NCI-H187 (cell line): Measurements from ENCODE around the gene USP2.

Source experiments
- DNase-seq, 2 experiments: peaks; one replicate each; lab custom pipeline; 2025; lab: John Stamatoyannopoulos, UW

USP2 gene

DNA sequence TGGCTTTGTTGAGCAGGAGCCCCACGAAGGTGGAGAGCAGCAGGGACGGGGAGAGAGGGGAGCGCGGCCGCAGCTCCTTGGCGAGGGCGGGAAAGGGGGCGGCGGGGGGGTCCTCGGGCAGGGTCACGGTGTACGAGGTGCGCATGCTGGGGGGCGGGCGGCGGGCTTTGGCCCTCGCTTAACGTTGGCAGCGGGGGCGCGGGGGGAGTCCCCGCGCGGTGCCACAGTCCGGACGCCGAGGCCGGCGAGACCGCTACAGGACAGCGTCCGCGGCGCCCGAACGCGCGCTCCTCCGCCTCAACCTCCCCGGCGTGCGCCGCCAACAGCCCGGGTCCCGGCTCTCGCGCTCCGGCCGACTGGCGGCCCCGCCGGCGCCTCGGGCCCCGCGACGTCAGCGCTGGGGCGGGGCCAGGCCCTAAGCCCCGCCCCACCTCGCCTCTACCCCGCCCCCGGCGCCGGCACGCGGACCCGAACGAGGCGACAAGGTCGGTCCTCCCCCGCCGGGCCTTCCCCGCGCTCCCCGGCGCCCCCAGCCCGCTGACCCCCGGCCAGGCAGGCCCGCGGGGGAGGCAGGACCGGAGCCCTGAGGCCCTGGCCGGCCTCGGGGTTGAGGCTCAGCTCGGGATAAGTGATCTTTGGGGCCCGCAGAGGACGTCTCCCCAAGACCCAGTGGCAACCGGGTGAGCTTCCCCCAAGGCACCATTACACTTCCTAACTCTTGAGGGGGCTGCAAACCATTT, 17.5 kb downstream of the USP2 start:
- DNase-seq, result no peak

DNA sequence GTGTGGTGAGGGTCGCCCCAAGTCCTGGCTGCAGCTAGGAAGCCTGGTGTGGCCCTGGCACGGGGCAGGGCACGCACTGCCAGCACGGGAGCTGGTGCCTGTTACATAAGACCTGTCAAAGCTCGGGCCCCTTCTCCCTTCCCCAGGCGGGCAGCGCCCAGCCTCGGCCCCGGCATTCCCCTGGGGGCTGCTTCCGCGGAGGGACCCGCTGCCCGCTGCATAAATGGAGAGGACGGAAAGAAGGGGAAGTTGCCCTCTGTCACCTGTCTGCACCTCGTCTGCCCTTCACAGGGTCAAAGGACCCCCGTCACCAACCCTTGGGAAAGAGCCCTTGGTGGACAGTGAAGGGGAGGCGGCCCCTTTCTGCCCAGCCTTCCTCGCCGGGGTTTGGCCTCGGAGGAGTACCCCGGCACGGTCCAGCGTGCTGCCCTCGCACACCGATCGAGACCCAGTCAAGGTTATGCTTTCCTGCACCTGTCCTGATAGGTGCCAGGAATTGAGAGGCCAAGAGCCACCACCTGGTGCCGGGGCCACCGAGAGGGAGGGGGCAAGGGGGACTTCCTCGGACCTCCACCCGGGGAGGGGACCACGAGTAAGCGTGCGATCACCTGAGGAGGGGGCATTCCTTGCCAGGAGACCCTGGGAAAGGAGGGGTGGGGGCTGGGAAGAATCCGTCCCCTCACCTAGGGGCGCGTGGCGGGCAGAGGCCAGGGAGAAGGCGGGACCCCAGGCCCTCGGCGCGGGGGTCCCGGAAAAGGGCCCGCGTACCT, 18.2 kb downstream of the USP2 start:
- no peak for DNase-seq

DNA sequence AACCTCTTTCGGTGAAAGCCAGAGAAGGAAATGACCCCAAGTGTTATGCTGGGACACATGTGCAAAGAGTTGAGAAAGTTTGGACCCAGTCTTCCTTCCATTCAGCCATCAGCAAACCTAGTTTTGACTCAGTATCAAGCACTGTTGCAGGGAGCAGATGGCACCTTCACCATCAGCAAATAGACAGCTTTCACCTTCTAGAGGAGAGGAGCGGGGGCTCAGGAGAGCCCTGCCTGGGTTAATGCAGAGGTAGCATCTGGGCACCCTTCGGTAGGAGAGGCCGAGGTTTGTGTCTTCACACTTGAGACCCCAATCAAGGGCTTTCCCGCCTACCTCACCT, 18.8 kb downstream of the USP2 start:
- no peak for DNase-seq

DNA sequence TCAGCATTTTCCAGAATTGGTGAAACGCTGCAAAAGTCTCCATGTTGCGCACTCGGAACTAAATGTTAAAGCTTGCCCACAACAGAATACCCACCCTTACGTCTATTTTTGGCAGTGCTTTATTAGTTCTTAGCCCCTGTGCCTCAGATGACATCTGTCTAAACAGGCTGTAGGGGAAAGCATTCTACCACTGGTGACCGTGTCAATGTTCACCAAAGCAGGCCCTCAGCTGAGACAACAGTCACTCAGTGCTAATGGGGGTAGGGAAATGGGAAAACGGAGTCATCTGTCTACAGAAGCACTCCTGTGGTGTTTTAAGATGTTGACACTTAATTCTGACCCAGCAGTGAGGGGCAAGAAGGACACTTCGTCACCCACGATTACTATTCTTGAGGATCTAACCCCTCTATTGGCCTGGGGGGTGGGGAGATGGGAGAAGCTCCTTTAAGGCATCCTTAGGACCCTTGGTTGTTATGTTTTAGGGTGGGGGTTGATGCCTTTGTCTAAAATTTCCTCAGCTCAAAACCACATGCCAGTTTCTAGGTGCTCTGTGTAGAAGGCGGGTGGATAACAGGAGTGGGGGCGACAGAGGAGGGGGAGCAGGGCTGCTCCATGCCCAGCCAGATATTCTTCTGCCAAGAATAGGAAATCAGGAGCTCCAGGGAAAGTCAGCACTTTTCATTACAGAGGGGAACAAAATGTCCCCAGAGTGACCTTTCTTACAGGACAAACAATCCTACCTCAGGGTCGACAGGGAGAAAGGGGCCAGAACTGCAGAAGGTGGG, 19.4 kb downstream of the USP2 start:
- no peak for DNase-seq

DNA sequence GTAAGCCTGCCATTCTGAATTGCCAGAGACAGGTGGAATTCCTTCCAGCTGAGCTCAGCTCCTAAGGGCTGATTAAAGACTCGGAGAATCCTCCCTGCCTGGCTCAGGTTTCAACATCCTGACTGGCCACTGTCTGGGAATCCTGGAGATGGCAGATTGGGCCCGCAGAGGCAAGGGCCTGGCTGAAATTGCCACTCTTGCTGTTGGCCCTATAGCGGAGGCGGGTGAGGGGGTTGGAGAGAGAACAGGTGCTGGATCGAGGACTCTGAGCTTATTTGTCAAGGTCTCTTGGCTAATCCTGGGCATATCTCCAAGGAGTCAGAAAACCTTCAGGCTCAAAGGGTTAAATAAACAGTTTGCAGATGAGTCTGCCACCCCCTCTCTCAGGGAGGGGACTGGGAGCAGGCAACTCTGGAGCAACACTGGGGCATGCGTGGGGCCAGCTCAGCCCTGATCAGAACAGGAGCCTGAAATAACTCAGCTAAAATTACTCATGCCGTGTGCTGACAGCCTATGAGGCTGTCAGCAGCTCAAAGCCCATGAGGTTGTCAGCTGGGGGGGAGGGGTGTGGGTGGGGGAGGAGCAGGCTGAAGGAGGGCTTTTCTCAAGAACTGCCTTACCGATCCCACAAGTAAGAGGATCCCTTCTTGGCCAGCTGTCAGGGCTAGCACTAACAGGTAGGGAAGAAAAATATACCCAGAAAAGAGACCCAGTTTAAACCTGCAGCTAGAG, 20.3 kb downstream of the USP2 start:
- peak; percentile 35 to 68 for DNase-seq

DNA sequence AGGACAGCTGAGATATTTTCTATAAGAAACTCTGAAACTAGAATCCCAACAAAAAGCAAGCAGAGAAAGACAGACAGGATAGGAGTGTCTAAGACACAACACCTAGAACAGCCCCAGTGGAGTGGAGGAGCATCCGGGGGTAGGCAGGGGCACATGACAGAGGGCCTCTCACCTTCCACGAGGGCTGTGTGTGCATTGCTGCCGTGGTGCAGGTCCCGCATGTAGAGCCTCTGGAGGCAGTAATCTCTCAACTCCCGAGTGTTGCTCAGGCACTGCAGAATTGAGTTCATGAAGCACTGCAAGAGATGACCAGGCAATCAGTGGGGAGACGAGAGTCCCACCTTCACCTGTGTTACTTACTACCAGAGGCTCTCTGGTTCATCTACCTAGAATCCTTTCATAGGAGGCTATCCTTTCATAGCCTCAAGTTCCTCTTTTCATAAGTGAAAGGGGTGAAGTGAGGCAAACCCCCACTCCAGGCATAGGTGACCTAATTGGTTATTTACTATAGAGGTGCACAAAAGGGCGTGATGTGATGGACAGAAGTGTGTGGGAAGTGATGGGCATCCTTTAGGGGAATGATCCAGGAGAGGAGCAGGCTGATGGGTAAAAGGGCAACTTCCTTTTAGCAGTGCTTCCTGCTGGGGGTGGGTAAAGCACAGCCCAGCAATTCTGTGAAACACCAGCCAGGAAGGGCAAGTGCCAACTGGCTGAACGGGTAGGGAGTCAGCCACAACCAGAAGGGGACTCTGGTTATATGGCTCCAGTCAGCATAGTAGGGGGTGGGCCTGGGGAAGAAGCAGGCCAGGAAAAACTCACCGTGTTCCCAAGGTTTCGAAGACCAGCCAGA, 21.9 kb downstream of the USP2 start:
- no peak for DNase-seq

DNA sequence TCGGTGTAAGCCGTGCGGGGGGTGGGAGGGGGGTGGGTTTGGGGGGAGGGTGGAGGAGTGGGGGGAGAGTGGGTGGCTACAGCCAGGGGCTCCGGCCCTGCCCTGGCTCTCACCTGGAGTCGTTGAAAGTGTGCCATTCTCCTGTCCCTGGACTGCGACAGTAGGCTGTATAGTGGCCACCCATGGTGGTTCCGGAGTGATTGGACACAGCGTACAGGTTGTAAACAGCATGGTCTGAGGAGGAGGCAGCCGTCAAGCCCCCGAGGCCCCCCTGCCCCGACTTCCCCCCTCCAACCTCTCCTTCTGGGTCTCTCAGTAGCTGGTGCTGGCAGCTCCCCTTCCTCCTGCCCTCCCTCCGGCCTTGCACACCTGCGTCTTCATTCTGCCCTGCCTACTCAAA, 24.4 kb downstream of the USP2 start:
- no peak for DNase-seq

DNA sequence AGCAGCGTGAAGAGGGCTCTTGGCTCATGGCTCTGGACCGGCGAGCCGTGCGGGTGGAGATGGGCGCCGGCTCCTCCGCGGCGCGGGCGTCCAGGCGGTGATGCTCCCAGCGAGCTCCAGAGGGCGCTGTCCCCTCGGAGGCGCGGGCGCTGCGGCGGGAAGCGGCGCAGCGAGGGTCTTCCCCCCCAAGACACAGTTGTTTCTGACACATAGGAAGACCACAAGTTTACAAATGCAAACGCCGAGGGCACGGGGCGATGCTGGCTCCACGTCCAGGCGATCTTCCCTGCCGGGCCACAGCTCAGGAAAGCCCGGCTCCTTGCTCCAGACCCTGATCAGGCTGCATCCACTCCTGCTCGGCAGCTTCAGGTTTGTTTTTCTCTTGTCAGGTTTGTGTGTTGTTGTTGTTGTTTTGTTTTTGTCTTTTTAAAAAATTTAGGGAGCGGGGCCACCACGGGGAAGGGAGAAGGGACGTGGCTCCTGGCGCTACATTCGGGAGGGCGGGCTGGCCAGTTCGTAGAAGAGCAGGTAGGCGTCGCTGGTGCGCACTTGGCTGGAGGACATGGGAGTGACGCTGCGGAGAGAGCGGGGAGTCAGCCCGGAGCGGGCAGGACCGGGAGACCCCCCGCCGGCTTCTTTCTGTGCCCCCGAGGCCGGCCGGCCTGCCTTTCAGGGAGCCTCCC, 25.0 kb downstream of the USP2 start:
- no peak for DNase-seq

DNA sequence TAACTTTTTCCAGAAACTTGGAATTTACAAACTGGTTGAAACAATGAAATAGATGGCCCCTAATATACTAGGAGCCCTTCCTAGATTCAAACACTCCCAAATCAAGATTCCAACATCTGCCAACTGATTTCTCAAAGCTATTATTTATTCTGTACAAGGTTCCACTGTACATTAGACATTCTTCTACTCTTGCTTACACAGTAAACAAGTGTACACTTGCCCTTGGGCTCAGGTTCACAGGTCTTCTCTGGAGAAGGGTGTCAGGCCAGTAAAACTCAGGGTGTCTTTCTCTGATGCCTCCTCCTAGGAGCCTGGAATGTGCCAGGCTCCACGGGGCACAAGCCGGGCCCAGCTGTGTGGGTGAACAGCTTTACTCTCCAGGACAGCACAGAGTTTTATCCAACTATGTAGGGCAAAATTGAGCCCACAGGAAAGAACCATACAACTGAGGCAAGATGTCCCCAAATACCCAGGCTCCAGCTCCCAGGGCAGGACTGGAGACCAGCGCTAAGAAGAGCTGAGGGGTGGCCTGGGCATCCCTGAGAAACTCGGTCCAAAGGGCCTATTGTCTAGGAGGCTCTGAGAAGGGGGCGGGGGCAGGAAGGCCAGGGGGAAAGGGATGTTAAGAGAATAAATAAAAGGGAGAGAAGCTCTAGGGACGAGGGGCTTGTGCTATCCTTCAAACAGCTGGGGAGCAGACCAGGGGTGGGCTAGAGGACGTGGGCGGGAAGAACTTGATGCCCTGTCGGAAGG, 26.2 kb downstream of the USP2 start:
- DNase-seq, result no peak

DNA sequence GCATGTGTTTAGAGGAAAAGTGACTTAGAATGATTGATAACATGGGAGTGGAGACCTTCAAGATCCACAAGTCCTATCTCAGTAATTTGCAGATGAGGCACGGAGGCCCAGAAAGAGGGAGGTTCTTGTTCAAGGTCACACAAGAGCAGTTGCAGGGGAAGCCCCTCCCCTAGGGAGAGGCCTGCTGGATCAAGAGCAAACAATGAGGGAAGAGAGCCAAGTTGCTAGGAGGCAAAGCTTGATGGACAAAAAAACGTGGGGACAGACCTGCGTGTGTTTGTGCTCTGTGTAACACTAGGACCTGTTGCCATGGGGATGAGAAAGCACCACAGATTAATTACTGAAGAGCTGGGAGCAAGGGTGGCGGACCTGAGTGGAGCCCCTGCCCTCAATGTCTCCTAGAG, 28.6 kb downstream of the USP2 start:
- DNase-seq, result peak in 1 of 2 experiments; percentile 30

DNA sequence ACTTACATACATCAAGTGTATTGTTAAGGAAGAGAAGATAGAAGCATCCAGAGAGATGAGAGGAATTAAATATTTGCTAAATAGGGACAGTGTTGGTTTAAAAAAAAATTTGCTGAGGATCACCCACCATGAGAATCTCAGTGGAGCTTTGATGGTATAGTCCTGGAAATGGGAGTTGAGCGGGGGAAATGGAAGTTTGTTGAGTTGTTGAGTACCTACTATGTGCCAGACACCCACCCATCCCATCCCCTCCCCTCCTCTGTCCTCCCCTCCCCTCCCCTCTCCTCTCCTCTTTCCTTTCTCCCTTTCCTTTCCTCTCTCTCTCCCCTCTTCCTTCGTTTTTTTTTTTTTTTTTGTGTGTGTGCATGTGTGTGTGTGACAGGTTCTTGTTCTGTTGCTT, 30.3 kb downstream of the USP2 start:
- DNase-seq, result no peak

DNA sequence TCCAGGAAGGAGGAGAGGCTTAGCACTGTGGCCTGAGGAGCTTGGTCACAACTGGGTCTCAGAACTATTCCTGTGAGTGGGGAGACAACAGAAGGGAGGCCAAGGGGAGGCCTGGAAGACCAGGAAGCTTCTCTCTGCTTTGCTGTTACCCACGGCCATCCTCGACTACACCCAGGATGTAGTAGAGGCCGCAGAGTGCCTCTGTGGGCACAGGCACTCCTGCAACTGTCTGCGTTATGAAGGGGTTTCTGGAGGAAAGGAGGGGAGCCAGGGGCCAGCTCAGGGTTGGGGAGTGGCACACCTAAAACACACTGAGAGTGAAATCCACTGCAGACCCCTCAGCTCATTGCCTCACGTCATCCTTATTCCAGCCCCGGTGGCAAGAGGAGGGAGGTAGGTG, 31.2 kb downstream of the USP2 start:
- no peak for DNase-seq

DNA sequence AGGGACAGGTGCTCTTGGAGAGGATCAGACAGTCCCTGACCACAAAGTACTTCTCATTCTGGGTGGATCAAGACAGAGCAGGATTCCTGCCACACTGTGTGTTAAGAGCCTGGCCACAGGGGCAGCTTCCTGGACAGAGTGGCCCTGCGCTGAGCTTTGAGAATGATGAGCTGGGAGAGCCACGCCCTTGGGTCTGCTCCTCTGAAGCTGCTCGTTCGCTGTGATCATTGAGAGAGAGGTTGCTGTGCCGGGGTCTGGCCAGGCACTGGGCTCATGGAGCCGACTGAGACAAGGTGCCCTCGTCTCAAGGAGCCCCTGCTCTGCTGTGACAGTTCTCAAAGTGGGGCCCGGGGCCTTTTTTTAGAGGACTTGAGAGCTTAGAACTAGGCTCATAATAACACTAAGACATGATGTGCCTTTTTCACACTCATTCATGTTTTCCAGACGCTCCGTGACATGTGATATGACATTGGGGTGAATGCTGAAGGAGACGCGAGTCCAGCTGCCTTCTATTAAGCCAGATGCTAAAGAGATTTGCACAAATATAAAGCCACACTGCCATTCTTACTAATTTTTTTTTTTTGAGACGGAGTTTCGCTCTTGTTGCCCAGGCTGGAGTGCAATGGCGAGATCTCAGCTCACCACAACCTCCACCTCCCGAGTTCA, 33.4 kb downstream of the USP2 start:
- no peak for DNase-seq

DNA sequence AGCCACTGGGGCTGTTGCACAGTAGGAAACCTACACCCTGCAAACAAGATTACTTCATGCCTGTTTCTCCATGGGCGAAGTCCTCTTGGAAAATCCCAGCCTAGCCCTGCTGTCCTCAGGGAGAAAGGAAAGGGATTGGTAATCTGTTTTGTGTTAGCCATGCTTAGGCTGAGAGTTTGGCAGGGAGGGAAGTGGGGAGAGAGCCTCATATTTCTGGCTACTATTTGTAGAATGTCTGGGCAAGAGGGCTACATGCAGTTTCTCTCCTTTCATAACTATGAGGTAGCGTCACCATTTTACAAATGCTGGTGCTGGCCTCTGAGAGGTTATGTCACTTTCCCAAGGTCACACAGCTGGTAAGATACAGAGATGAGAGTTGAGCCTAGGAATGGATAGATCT, 34.2 kb downstream of the USP2 start:
- DNase-seq, result no peak

DNA sequence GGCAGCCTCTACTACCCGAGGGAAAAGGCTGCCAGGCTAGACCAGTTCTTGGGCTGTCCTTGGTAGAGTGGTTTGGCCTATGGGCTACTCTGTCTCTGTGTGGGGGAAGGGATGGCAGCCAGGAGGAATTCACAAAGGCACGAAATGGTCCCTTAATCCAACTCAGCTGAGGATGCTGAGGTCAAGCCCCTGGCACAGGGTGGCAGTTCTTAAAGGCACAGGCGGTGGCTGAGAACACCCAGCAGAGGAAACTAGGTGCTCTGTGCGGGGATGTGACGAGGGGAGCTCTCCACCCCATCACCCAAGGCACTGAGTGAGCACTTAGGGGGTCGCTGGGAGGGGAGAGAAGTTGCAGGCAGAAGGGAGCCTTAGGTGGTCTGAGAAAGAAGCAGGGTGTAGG, 34.9 kb downstream of the USP2 start, which contains the start of gene MFRP:
Gene MFRP, minus strand, starts transcription at position 101 of the 400 bp plus-strand sequence. CDS start 192 bp downstream, outside the sequence.
- no peak for DNase-seq

DNA sequence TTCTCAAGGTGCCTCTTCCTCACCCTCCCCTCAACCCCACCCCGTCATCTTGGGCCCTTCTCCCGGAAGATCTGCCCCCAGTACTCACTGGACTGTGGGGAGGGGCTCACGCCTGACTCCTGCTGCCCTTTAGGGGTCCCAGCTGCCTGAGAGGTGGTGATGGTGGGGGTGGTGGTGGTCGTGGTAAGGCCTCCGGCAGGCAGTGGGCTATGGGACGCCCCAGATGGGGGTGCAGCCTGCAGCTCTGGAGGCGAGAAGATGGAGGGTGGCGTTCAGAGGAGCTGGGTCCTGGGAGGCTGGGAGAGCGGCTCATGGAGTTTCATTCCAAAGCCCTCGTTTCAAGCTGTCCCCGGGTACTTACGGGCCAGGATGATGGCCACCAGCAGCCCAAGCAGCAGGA, 35.8 kb downstream of the USP2 start:
- DNase-seq, result no peak

DNA sequence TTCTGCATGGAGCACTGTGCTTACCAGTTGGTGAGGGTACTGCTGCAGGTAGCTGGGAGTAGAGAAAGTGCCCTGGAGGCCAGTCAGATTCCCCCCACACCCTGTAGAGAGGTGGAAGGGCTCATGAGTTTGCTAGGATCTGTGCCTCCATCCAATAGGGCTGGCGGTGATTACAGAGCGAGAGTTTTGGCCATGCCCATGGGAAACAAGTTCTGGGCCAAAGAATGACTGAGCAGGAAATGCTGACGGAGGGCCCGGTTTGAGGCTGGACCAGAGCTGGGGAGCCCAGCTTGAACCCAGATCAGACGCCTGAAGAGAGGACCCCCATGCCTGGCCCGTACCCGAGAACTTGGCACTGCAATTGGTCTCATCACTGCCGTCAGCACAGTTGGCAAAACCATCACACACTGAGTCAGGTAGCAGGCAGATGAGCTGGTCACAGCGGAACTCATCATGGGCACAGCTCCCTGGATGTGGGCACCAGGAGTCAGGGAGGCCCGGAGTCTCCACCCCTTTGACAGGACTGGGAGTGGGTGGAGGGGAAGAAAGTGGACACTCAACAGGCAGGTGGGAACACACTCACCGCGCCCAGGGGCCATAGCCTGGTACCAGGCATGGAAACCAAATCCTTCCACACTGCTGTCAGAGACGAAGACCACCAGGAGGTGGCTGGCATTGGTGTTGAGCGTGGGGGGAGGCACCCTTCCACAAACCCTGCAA, 37.0 kb downstream of the USP2 start:
- no peak for DNase-seq

DNA sequence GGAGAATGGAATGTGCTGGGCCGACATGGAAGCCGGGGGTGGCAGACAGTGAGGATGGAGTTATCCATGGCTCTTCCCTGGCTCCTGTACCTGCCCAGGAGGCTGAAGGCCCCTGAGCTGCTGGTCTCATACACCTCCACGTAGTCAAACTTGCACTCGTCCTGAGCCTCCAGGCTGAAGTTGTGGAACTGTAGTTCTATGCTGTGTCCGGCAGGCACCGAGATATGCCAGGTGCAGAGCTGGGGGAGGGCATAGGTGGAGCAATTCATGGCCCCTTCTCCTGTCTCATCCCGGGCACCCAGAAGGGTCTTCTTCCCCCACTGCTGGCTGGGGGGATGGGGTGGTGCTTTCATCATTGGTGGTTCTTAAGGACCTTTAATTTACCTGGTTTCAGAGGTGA, 37.8 kb downstream of the USP2 start:
- no peak for DNase-seq
